ENCODE results near the gene TPST2. TPM values are rescaled to one million over a fixed set of nuclear protein-coding genes. Genes with fewer than 3 reads are reported as not detected.

The TPST2 gene
- total and polyA plus RNA-seq, 3 donors from 2014 or later, result 32.8 to 218 (median 169) TPM

DNA sequence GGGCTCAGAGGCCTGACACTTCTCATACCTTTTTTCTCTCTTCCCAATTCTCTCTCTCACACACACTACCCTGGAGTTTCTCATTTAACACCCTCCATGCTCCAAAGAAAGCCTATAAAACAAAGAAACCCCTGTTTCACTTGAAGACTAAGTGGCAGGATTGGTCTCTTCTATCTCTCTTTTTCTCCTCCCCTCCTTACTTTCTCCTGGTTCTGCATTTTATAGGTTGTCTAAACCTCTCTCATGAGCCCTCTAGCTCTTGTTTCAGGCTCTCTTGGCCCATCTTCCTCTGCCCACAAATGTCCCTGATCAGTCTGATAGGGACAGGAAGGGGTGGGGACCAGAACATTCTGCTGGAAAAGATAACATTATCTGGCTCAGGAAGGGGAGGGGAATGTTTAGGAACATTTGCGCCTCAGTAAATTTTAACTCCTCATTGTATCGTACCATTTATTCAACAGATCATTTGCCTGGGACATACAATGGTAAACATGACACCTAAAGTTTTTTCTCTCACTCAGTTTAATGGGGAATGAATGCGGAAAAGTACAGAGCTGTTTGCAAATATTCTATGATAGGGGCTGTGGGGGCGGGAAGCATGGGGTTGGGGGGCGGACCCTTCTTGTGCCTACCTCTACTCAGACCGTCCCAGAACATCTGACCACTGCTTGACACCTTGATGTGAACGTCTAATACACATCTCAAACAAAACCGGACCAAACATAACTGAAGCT is 42.7 kb upstream of the TPST2 start:
- TF ChIP-seq, protein P1, sequence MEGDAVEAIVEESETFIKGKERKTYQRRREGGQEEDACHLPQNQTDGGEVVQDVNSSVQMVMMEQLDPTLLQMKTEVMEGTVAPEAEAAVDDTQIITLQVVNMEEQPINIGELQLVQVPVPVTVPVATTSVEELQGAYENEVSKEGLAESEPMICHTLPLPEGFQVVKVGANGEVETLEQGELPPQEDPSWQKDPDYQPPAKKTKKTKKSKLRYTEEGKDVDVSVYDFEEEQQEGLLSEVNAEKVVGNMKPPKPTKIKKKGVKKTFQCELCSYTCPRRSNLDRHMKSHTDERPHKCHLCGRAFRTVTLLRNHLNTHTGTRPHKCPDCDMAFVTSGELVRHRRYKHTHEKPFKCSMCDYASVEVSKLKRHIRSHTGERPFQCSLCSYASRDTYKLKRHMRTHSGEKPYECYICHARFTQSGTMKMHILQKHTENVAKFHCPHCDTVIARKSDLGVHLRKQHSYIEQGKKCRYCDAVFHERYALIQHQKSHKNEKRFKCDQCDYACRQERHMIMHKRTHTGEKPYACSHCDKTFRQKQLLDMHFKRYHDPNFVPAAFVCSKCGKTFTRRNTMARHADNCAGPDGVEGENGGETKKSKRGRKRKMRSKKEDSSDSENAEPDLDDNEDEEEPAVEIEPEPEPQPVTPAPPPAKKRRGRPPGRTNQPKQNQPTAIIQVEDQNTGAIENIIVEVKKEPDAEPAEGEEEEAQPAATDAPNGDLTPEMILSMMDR (IDR thresholded peaks at IDR 0.05), result no peak
- no peak for TF ChIP-seq POLR2A (IDR thresholded peaks at IDR 0.05)
- Histone ChIP-seq H3K4me3 (no peak overlapping the region), H3K36me3 (ENCODE audit: low read depth, missing control alignments) (no peaks in the 10 kb centered on the region), H3K27ac (peak overlapping the region in 1 of 2 donors; percentile 36), H3K4me1 (no peaks in the 10 kb centered on the region), H3K27me3 (no peaks in the 10 kb centered on the region), H3K9me3 (no peaks in the 10 kb centered on the region)
- WGBS, 2 donors, result 53 to 61% methylated on average over 8 of the region's 8 CpGs
- intact Hi-C loops (cut with DNase I; ENCODE audit: low total_unique reads), result no loop called here
- DNase-seq, result no peak

DNA sequence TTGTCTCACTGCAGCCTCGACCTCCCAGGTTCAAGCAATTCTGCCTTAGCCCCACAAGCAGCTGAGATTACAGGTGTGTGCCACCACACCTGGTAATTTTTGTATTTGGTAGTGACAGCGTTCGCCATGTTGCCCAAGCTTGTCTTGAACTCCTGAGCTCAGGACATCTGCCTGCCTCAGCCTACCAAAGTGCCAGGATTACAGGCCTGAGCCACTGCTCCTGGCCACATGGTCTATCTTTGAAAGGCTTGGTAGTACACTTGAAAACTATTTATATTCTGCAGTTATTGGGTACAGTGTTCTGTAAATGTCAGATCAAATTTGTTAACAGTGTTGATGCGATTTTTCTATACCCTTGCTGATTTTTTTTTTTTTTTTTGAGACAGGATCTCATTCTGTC is 41.4 kb upstream of the TPST2 start:
- H3K4me3 ChIP-seq, result no peak overlapping the region
- DNase-seq, result no peak
- 95 to 96% methylated on average over 4 of the region's 4 CpGs for WGBS, 2 donors
- no peaks in the 10 kb centered on the region for H3K9me3 ChIP-seq
- no peaks in the 10 kb centered on the region for H3K36me3 ChIP-seq (ENCODE audit: low read depth, missing control alignments)
- no peak for TF ChIP-seq POLR2A (IDR thresholded peaks at IDR 0.05)
- TF ChIP-seq, protein P1 (IDR thresholded peaks at IDR 0.05), result no peak
- H3K4me1 ChIP-seq, result no peaks in the 10 kb centered on the region
- no peak overlapping the region for H3K27ac ChIP-seq
- H3K27me3 ChIP-seq, result no peaks in the 10 kb centered on the region
- intact Hi-C loops (cut with DNase I; ENCODE audit: low total_unique reads), result no loop called here

GRCh38 chr22:26629988-26630761 is 40.2 kb upstream of the TPST2 start:
- 80 to 90% methylated on average over 17 to 18 of the region's 18 CpGs for WGBS, 2 donors
- TF ChIP-seq POLR2A (IDR thresholded peaks at IDR 0.05), result no peak
- no peak overlapping the region for H3K27ac ChIP-seq
- no peak for DNase-seq
- H3K9me3 ChIP-seq, result no peaks in the 10 kb centered on the region
- no peaks in the 10 kb centered on the region for H3K36me3 ChIP-seq (ENCODE audit: low read depth, missing control alignments)
- intact Hi-C loops (cut with DNase I; ENCODE audit: low total_unique reads), result no loop called here
- H3K27me3 ChIP-seq, result no peaks in the 10 kb centered on the region
- H3K4me3 ChIP-seq, result no peak overlapping the region
- H3K4me1 ChIP-seq, result no peaks in the 10 kb centered on the region

- intact Hi-C loops (cut with DNase I; ENCODE audit: low total_unique reads), result no loop called here
- no peak for TF ChIP-seq POLR2A (IDR thresholded peaks at IDR 0.05)
- TF ChIP-seq, protein P1 (IDR thresholded peaks at IDR 0.05), result no peak
- Histone ChIP-seq H3K4me1 (no peaks in the 10 kb centered on the region), H3K4me3 (no peak overlapping the region), H3K9me3 (no peaks in the 10 kb centered on the region), H3K36me3 (ENCODE audit: low read depth, missing control alignments) (no peaks in the 10 kb centered on the region), H3K27ac (no peak overlapping the region), H3K27me3 (no peaks in the 10 kb centered on the region)
- no peak for DNase-seq
- 75 to 85% methylated on average over 9 to 12 of the region's 12 CpGs for WGBS, 2 donors
These were observed 34.9 kb upstream of the TPST2 start for GRCh38 chr22:26624803-26625202.

GRCh38 chr22:26623984-26624383 is 34.1 kb upstream of the TPST2 start:
- no peak for DNase-seq
- Histone ChIP-seq H3K4me3 (no peak overlapping the region), H3K4me1 (no peaks in the 10 kb centered on the region), H3K27me3 (no peaks in the 10 kb centered on the region), H3K36me3 (ENCODE audit: low read depth, missing control alignments) (no peaks in the 10 kb centered on the region), H3K27ac (no peak overlapping the region), H3K9me3 (no peaks in the 10 kb centered on the region)
- intact Hi-C loops (cut with DNase I; ENCODE audit: low total_unique reads), result no loop called here
- 95 to 97% methylated on average over 1 of the region's 1 CpG for WGBS, 2 donors
- TF ChIP-seq, protein P1 (IDR thresholded peaks at IDR 0.05), result no peak
- TF ChIP-seq POLR2A (IDR thresholded peaks at IDR 0.05), result no peak

Data from testis (tissue), 3 donors.